ENCODE measurements around the gene GINS2. TPM values are rescaled to one million over a fixed set of nuclear protein-coding genes. Genes with fewer than 3 reads are reported as not detected.

GINS2 gene
- total RNA-seq, 1 donor from 2014 or later = 39.9 TPM

GRCh38 chr16:85719605-85720301 lies 31.0 kb upstream of the GINS2 start:
- peaks cover 15% of the 10 kb centered on the region for H3K27me3 Mint-ChIP-seq
- H3K9me3 Mint-ChIP-seq = no peaks in the 10 kb centered on the region
- no peak for DNase-seq (ENCODE audit: extremely low spot score, unreplicated experiment)
- TF ChIP-seq, protein P1, sequence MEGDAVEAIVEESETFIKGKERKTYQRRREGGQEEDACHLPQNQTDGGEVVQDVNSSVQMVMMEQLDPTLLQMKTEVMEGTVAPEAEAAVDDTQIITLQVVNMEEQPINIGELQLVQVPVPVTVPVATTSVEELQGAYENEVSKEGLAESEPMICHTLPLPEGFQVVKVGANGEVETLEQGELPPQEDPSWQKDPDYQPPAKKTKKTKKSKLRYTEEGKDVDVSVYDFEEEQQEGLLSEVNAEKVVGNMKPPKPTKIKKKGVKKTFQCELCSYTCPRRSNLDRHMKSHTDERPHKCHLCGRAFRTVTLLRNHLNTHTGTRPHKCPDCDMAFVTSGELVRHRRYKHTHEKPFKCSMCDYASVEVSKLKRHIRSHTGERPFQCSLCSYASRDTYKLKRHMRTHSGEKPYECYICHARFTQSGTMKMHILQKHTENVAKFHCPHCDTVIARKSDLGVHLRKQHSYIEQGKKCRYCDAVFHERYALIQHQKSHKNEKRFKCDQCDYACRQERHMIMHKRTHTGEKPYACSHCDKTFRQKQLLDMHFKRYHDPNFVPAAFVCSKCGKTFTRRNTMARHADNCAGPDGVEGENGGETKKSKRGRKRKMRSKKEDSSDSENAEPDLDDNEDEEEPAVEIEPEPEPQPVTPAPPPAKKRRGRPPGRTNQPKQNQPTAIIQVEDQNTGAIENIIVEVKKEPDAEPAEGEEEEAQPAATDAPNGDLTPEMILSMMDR (conservative IDR thresholded peaks at IDR 0.05) = no peak
- no peaks in the 10 kb centered on the region for H3K36me3 Mint-ChIP-seq
- peaks cover 15% of the 10 kb centered on the region for H3K4me1 Mint-ChIP-seq (ENCODE audit: unreplicated experiment)
- H3K4me3 Mint-ChIP-seq = no peak overlapping the region
- no peak overlapping the region for H3K27ac Mint-ChIP-seq

GRCh38 chr16:85718682-85719081 lies 29.9 kb upstream of the GINS2 start:
- Mint-ChIP-seq H3K27ac (no peak overlapping the region), H3K9me3 (no peaks in the 10 kb centered on the region), H3K4me1 (ENCODE audit: unreplicated experiment) (peaks cover 15% of the 10 kb centered on the region), H3K27me3 (peaks cover 15% of the 10 kb centered on the region), H3K4me3 (no peak overlapping the region), H3K36me3 (no peaks in the 10 kb centered on the region)
- TF ChIP-seq, protein P1 (conservative IDR thresholded peaks at IDR 0.05) = peak; percentile 71
- no peak for DNase-seq (ENCODE audit: extremely low spot score, unreplicated experiment)

DNA sequence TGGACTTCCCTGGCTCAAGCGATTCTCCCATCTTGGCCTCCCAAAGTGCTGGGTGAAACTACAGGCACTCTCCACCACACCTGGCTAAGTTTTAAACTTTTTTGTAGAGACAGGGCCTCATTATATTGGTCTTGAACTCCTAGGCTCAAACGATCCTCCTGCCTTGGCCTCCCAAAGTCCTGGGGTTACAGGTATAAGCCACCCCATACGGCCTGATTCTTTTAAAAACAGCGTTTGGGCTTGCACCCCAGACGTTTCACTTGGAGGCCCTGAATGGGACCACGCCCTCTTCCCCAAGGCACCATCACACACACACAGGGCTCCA lies 29.4 kb upstream of the GINS2 start:
- Mint-ChIP-seq H3K27ac (no peak overlapping the region), H3K4me1 (ENCODE audit: unreplicated experiment) (peaks cover 18% of the 10 kb centered on the region), H3K4me3 (no peak overlapping the region), H3K27me3 (peaks cover 19% of the 10 kb centered on the region), H3K36me3 (no peaks in the 10 kb centered on the region), H3K9me3 (no peaks in the 10 kb centered on the region)
- TF ChIP-seq, protein P1 (conservative IDR thresholded peaks at IDR 0.05) = no peak
- DNase-seq (ENCODE audit: extremely low spot score, unreplicated experiment) = no peak

GRCh38 chr16:85717393-85718152 lies 28.8 kb upstream of the GINS2 start:
- H3K9me3 Mint-ChIP-seq = no peaks in the 10 kb centered on the region
- no peak overlapping the region for H3K4me3 Mint-ChIP-seq
- H3K36me3 Mint-ChIP-seq = no peaks in the 10 kb centered on the region
- H3K4me1 Mint-ChIP-seq (ENCODE audit: unreplicated experiment) = peaks cover 24% of the 10 kb centered on the region
- TF ChIP-seq, protein P1 (conservative IDR thresholded peaks at IDR 0.05) = peak; percentile 90
- H3K27me3 Mint-ChIP-seq = peaks cover 19% of the 10 kb centered on the region
- peak; percentile 80 for DNase-seq (ENCODE audit: extremely low spot score, unreplicated experiment)
- no peak overlapping the region for H3K27ac Mint-ChIP-seq

- no peak for DNase-seq (ENCODE audit: extremely low spot score, unreplicated experiment)
- TF ChIP-seq, protein P1 (conservative IDR thresholded peaks at IDR 0.05) = no peak
- peaks cover 24% of the 10 kb centered on the region for H3K4me1 Mint-ChIP-seq (ENCODE audit: unreplicated experiment)
- H3K4me3 Mint-ChIP-seq = no peak overlapping the region
- peaks cover 22% of the 10 kb centered on the region for H3K27me3 Mint-ChIP-seq
- no peak overlapping the region for H3K27ac Mint-ChIP-seq
- no peaks in the 10 kb centered on the region for H3K36me3 Mint-ChIP-seq
- no peaks in the 10 kb centered on the region for H3K9me3 Mint-ChIP-seq
Observed at GRCh38 chr16:85716680-85717038, 27.9 kb upstream of the GINS2 start.
